WTC11 (cell line): ENCODE measurements around the gene LBX2. TPM values are rescaled to one million over a fixed set of nuclear protein-coding genes. Genes with fewer than 3 reads are reported as not detected.
A peak's percentile ranks its signal among the peaks of the same experiment; 100 is the strongest.

ENCODE experiments used
- ATAC-seq: fragments of 200-7000 bp; cut with Tn5 transposase; 2 replicates; pipeline ENCODE4 v1.10.0; 2021; ENCODE audit warnings: mild to moderate bottlenecking, moderate library complexity
- CTCF ChIA-PET: fragments of 300-600 bp; sonication (Branson Sonifier 250); formaldehyde crosslinking; loops from one replicate; lab custom pipeline; 2021; ENCODE audit warnings: antibody characterized with exemption; lab: Charles Lee
- POLR2A ChIA-PET: fragments of 350-600 bp; sonication (Branson Sonifier 250); formaldehyde crosslinking; loops from one replicate; lab custom pipeline; 2021; ENCODE audit warnings: antibody characterized with exemption; lab: Charles Lee
- DNase-seq: peaks from one replicate; pipeline ENCODE4 v3.0.0; 2021; ENCODE audit warnings: low spot score
- H3K27ac Mint-ChIP-seq: 2 replicates; pipeline ENCODE4 v1.8.0; 2021; ENCODE audit warnings: mixed read lengths
- H3K27me3 Mint-ChIP-seq: 2 replicates; pipeline ENCODE4 v1.8.0; 2021; ENCODE audit warnings: low read depth, mild to moderate bottlenecking, moderate library complexity, mixed read lengths
- H3K36me3 Mint-ChIP-seq: 2 replicates; pipeline ENCODE4 v1.8.0; 2021; ENCODE audit warnings: mixed read lengths
- H3K4me1 Mint-ChIP-seq: 2 replicates; pipeline ENCODE4 v1.8.0; 2022; ENCODE audit warnings: mixed read lengths
- H3K4me3 Mint-ChIP-seq: 2 replicates; pipeline ENCODE4 v1.8.0; 2021; ENCODE audit warnings: mild to moderate bottlenecking, moderate library complexity, mixed read lengths
- H3K9me3 Mint-ChIP-seq: 2 replicates; pipeline ENCODE4 v1.8.0; 2021; ENCODE audit warnings: mixed read lengths
- ATF2 ChIP-seq: sonication (generic); formaldehyde crosslinking; IDR thresholded peaks from 2 replicates; pipeline ENCODE4 v1.8.1; 2022; ENCODE audit warnings: low read depth, missing genetic modification reagents, borderline replicate concordance
- CBFB ChIP-seq: sonication (generic); formaldehyde crosslinking; IDR thresholded peaks from 2 replicates; pipeline ENCODE4 v1.8.1; 2022; ENCODE audit warnings: mild to moderate bottlenecking, low read depth, missing genetic modification reagents
- CREB1 ChIP-seq: sonication (generic); formaldehyde crosslinking; IDR thresholded peaks from 2 replicates; pipeline ENCODE4 v1.8.0; 2023; ENCODE audit warnings: mild to moderate bottlenecking, missing genetic modification reagents
- EMX1 ChIP-seq: fragments of 250-450 bp; sonication (Bioruptor Pico); IDR thresholded peaks from 2 replicates; pipeline ENCODE4 v1.8.0; 2021; ENCODE audit warnings: mild to moderate bottlenecking
- FOXK1 ChIP-seq: sonication (generic); formaldehyde crosslinking; IDR thresholded peaks from 2 replicates; pipeline ENCODE4 v1.8.0; 2022; ENCODE audit warnings: mild to moderate bottlenecking, moderate library complexity, missing genetic modification reagents
- GABPB1 ChIP-seq: sonication (generic); formaldehyde crosslinking; IDR thresholded peaks from 2 replicates; pipeline ENCODE4 v1.8.1; 2023; ENCODE audit warnings: mild to moderate bottlenecking, missing genetic modification reagents
- GRHL2 ChIP-seq: fragments of 250-450 bp; sonication (Bioruptor Pico); IDR thresholded peaks from 2 replicates; pipeline ENCODE4 v1.8.0; 2022; ENCODE audit warnings: mild to moderate bottlenecking, moderate library complexity; ENCODE audit not compliant: insufficient replicate concordance, severe bottlenecking
- GTF2I ChIP-seq: fragments of 250-450 bp; sonication (Bioruptor Pico); conservative IDR thresholded peaks from 2 replicates; pipeline ENCODE4 v1.4.0; 2021; ENCODE audit warnings: mild to moderate bottlenecking
- IRF2 ChIP-seq: sonication (generic); formaldehyde crosslinking; IDR thresholded peaks from 2 replicates; pipeline ENCODE4 v1.8.0; 2022; ENCODE audit warnings: low read depth, missing genetic modification reagents, borderline replicate concordance
- JUN ChIP-seq: sonication (generic); formaldehyde crosslinking; IDR thresholded peaks from 2 replicates; pipeline ENCODE4 v1.8.0; 2023; ENCODE audit warnings: mild to moderate bottlenecking, missing genetic modification reagents
- MLX ChIP-seq: sonication (generic); formaldehyde crosslinking; IDR thresholded peaks from 2 replicates; pipeline ENCODE4 v1.8.1; 2023; ENCODE audit warnings: mild to moderate bottlenecking, missing genetic modification reagents, moderate library complexity
- MYBL2 ChIP-seq: sonication (generic); formaldehyde crosslinking; IDR thresholded peaks from 2 replicates; pipeline ENCODE4 v1.8.1; 2023; ENCODE audit warnings: mild to moderate bottlenecking, moderate library complexity, missing genetic modification reagents
- NFATC4 ChIP-seq: fragments of 250-450 bp; sonication (Bioruptor Pico); IDR thresholded peaks from 2 replicates; pipeline ENCODE4 v1.9.0; 2021; ENCODE audit warnings: mild to moderate bottlenecking
- NR2C2 ChIP-seq: sonication (generic); formaldehyde crosslinking; IDR thresholded peaks from 2 replicates; pipeline ENCODE4 v1.8.0; 2022; ENCODE audit warnings: mild to moderate bottlenecking, missing genetic modification reagents
- NR3C1 ChIP-seq: sonication (generic); formaldehyde crosslinking; conservative IDR thresholded peaks from 2 replicates; pipeline ENCODE4 v1.8.1; 2023; ENCODE audit warnings: low read depth, mild to moderate bottlenecking, missing genetic modification reagents
- PREB ChIP-seq: sonication (generic); formaldehyde crosslinking; IDR thresholded peaks from 2 replicates; pipeline ENCODE4 v1.8.1; 2022; ENCODE audit warnings: mild to moderate bottlenecking, missing genetic modification reagents, moderate library complexity, borderline replicate concordance
- PRRX2 ChIP-seq: fragments of 250-450 bp; sonication (Bioruptor Pico); IDR thresholded peaks from 2 replicates; pipeline ENCODE4 v1.8.0; 2021; ENCODE audit warnings: mild to moderate bottlenecking
- SP1 ChIP-seq: sonication (generic); formaldehyde crosslinking; conservative IDR thresholded peaks from 2 replicates; pipeline ENCODE4 v1.8.1; 2022; ENCODE audit warnings: missing genetic modification reagents
- TCF7 ChIP-seq: sonication (generic); formaldehyde crosslinking; IDR thresholded peaks from 2 replicates; pipeline ENCODE4 v1.8.0; 2022; ENCODE audit warnings: mild to moderate bottlenecking, low read depth, missing genetic modification reagents, moderate library complexity
- TEAD1 ChIP-seq: sonication (generic); formaldehyde crosslinking; IDR thresholded peaks from 2 replicates; pipeline ENCODE4 v1.8.0; 2022; ENCODE audit warnings: mild to moderate bottlenecking, missing genetic modification reagents
- TEAD4 ChIP-seq: sonication (generic); formaldehyde crosslinking; IDR thresholded peaks from 2 replicates; pipeline ENCODE4 v1.8.0; 2022; ENCODE audit warnings: mild to moderate bottlenecking, missing genetic modification reagents
- TP53 ChIP-seq: sonication (generic); formaldehyde crosslinking; IDR thresholded peaks from 2 replicates; pipeline ENCODE4 v1.8.1; 2023; ENCODE audit warnings: mild to moderate bottlenecking, missing genetic modification reagents
- USF1 ChIP-seq: sonication (generic); formaldehyde crosslinking; IDR thresholded peaks from 2 replicates; pipeline ENCODE4 v1.8.0; 2022; ENCODE audit warnings: mild to moderate bottlenecking, missing genetic modification reagents
- ZNF138 ChIP-seq: sonication (generic); formaldehyde crosslinking; conservative IDR thresholded peaks from 2 replicates; pipeline ENCODE4 v1.8.1; 2022; ENCODE audit warnings: mild to moderate bottlenecking, moderate library complexity, missing genetic modification reagents
- ZNF416 ChIP-seq: fragments of 250-450 bp; sonication (Bioruptor Pico); IDR thresholded peaks from 2 replicates; pipeline ENCODE4 v1.9.0; 2021; ENCODE audit warnings: mild to moderate bottlenecking, inconsistent platforms
- ZNF423 ChIP-seq: fragments of 250-450 bp; sonication (Bioruptor Pico); IDR thresholded peaks from 2 replicates; pipeline ENCODE4 v2.1.2; 2022; ENCODE audit warnings: mild to moderate bottlenecking, moderate library complexity
- ZNF512 ChIP-seq: sonication (generic); formaldehyde crosslinking; IDR thresholded peaks from 2 replicates; pipeline ENCODE4 v1.8.1; 2022; ENCODE audit warnings: missing genetic modification reagents, borderline replicate concordance
- total RNA-seq: library from RNA; stranded (reverse); gene quantifications from 3 replicates; pipeline ENCODE4 v1.2.3, GENCODE V29; 2021

Gene LBX2
- total RNA-seq, 1 experiment from 2014 or later = 1.0 TPM

- TF ChIP-seq JUN (no peak), TEAD1 (CRISPR knock-in tag) (no peak), FOXK1 (CRISPR knock-in tag) (peak; percentile 63), GTF2I (no peak), ZNF416 (CRISPR knock-in tag) (peak; percentile 43; the same call in 1 of the 2 replicates), PREB (0 out of 2 replicates have a peak, but pooled peaks have one; percentile 1), SP1 (CRISPR knock-in tag) (peak; percentile 43; the same call in 1 of the 2 replicates), GABPB1 (CRISPR knock-in tag) (no peak), ZNF512 (CRISPR knock-in tag) (no peak), PRRX2 (CRISPR knock-in tag) (0 out of 2 replicates have a peak, but pooled peaks have one; percentile 79), MYBL2 (CRISPR knock-in tag) (0 out of 2 replicates have a peak, but pooled peaks have one; percentile 47), TCF7 (no peak), USF1 (no peak), EMX1 (CRISPR knock-in tag) (0 out of 2 replicates have a peak, but pooled peaks have one; percentile 62)
These were observed 41.1 kb downstream of the LBX2 start, which contains the start of gene WBP1 (continued) for GRCh38 chr2:74458132-74458937.

- CTCF ChIA-PET = interaction anchor here (1.0 to 3.1 kb wide), 14 partner anchors 14 to 123 kb away, joined by 3 to 18 read pairs (median 4); partner anchors contain the start of genes CCDC142 and MRPL53
- Mint-ChIP-seq H3K36me3 (peaks cover 7% of the 10 kb centered on the region; the same call in 1 of the 2 replicates), H3K27me3 (no peaks in the 10 kb centered on the region), H3K9me3 (no peaks in the 10 kb centered on the region), H3K4me1 (peaks cover 36% of the 10 kb centered on the region), H3K27ac (peak overlapping the region; percentile 98), H3K4me3 (peak overlapping the region; percentile 96)
- ATAC-seq (peak; percentile 33), DNase-seq (peak; percentile 81)
- POLR2A ChIA-PET = interaction anchor here (0.6 to 2.7 kb wide), 13 partner anchors 10 to 98 kb away, joined by 3 to 29 read pairs (median 6); partner anchors contain the start of genes AUP1, HTRA2, LBX2 and MRPL53
- TF ChIP-seq NFATC4 (CRISPR knock-in tag) = no peak
- no peak for TF ChIP-seq GTF2I
- TF ChIP-seq CBFB (CRISPR knock-in tag) = peak; percentile 62; the same call in 1 of the 2 replicates
- TF ChIP-seq MYBL2 (CRISPR knock-in tag) = no peak; the same call in 1 of the 2 replicates
- no peak for TF ChIP-seq USF1
- no peak for TF ChIP-seq TEAD1 (CRISPR knock-in tag)
- TF ChIP-seq TP53 (CRISPR knock-in tag) = no peak
- no peak for TF ChIP-seq NR2C2 (CRISPR knock-in tag)
- TF ChIP-seq PREB = 0 out of 2 replicates have a peak, but pooled peaks have one; percentile 63
- TF ChIP-seq NR3C1 (CRISPR knock-in tag) = no peak
- TF ChIP-seq CREB1 (CRISPR knock-in tag) = no peak
- TF ChIP-seq TEAD4 (CRISPR knock-in tag) = no peak
- no peak for TF ChIP-seq IRF2 (CRISPR knock-in tag)
- no peak for TF ChIP-seq ZNF138 (CRISPR knock-in tag)
- no peak for TF ChIP-seq GRHL2 (CRISPR knock-in tag)
- no peak for TF ChIP-seq MLX (CRISPR knock-in tag)
- no peak for TF ChIP-seq ZNF423 (CRISPR knock-in tag)
- no peak for TF ChIP-seq ATF2
These were observed 41.8 kb downstream of the LBX2 start for GRCh38 chr2:74457549-74458131.
